Erythroblast (primary cell): Measurements from ENCODE around the gene METTL22.

Experiments used
- GATA1 ChIP-seq: IDR thresholded peaks from 2 replicates; pipeline ENCODE4 v1.6.1; 2011; ENCODE audit warnings: low read depth, mild to moderate bottlenecking, control low read depth, low read length, moderate library complexity
- POLR2A ChIP-seq: IDR thresholded peaks from 2 replicates; pipeline ENCODE4 v1.6.1; 2011; ENCODE audit warnings: mild to moderate bottlenecking, low read length

DNA sequence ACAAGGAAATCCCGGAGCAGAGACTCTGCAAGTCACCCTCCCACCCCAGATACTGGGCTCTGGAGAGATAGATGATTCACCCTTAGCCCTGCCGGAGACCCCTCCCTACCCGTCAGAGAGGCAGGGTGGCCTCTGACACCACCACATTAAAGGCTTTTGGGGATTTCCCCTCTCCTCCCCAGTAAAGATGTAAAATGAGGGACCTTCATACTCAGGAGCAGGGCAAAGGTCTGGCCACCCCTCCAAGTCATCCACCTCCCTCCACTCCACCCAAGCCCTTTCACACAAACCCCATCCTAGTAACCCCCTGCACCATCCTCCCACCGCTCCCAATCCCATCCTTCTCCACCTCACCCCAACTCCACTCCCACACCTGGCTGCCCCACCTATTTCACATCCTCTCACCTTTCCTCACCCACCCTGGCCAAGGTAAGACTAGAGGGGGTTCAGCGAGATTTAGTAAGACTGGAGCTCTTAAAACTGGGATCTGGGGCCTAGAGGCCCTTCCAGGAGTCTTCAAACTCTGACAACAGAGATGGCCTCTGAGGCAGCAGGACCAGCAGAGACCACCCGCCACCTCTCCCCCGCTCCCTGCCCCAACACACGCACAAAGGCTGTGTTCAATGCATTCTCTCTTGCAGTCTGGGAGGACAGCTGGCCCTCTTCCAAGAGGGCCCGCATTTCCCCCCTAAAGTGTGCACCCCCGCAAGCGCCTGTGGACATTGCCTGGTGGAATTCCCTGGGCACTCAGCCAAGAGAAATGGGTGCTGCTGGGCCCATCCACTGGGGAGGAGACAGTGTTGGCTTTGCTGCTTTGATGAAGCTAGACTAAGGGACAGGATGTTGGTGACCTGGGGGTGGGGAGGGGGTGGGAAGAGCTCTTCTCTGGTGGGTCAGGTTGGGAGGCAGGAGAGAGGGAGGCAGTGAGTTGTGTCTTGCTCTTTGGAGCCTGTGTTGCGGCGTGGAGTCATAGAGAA, 54.0 kb downstream of the METTL22 start:
- TF ChIP-seq POLR2A = no peak
- no peak for TF ChIP-seq GATA1
